SKM-1 treated with dmso at 0.1 percent for 144 hours (cell line): ENCODE measurements around the gene TMEM175.
"Not testable (repeated sequence)": the region's sequence is repeated elsewhere in the genome, so short reads cannot be mapped to it uniquely, and the experiment has no call there.

Experiments used
- DNase-seq: peaks from one replicate; lab custom pipeline; 2025; ENCODE audit not compliant: unreplicated experiment; lab: John Stamatoyannopoulos, UW

TMEM175 gene

DNA sequence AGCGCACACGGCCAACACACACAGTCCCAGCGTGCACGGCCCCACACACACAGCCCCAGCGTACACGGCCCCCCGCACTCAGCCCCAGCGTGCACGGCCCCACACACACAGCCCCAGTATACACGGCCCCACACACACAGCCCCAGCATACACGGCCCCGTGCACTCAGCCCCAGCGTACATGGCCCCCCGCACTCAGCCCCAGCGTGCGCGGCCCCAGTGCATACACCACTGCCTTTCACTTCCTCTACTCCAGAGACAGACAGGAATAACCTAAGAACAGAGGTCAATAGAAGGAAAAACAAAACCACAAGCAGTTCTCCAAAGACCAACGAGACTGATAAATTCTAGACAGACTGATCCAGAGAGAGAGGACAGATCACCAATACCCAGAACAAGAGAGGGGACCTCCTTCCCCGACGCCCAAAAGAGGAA is 17.2 kb upstream of the TMEM175 start:
- DNase-seq = peak; percentile 46

DNA sequence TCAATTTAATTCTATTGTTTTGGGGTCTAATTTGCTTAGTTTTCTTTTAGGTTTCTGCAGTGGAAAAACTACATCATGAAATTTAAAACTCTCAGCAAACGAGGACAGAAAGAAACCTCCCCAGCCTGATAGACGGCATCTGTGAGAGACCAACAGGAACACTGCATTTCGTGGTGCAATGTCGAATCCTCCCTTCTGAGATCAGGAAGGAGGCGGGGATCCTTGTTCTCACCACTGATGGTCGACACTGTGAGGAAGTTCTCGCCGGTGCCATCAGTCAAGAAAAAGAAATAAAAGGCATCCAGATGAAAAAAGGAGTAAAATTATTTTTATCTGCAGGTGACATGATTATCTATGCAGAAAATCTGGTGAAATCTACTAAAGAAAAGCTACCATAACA is 16.7 kb upstream of the TMEM175 start:
- peak; percentile 57 for DNase-seq

DNA sequence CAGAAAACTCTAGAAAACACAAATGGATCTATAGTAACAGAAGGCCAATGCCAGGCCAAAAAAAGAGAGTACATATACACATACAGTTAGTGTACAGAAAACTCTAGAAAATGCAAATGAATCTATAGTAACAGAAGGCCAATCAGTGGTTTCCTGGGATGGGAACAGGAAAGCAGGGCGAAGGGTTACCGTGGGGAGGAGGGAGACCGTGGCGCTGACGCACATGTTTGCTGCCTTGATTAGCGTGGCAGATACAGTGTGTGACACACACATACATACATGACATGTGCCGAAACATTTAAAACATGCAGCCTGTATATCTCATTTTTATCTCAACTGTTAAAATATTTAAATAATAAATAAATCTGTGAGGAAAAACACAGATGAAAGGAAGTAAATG is 14.8 kb upstream of the TMEM175 start:
- DNase-seq = no peak

GRCh38 chr4:917992-918391 is 14.3 kb upstream of the TMEM175 start:
- no peak for DNase-seq

- DNase-seq = not testable (repeated sequence)
Measured at GRCh38 chr4:918591-918990, 13.7 kb upstream of the TMEM175 start.

GRCh38 chr4:919004-919680 is 13.1 kb upstream of the TMEM175 start:
- DNase-seq = not testable (repeated sequence)

- DNase-seq = no peak
Measured at GRCh38 chr4:921830-922331, 10.4 kb upstream of the TMEM175 start.

DNA sequence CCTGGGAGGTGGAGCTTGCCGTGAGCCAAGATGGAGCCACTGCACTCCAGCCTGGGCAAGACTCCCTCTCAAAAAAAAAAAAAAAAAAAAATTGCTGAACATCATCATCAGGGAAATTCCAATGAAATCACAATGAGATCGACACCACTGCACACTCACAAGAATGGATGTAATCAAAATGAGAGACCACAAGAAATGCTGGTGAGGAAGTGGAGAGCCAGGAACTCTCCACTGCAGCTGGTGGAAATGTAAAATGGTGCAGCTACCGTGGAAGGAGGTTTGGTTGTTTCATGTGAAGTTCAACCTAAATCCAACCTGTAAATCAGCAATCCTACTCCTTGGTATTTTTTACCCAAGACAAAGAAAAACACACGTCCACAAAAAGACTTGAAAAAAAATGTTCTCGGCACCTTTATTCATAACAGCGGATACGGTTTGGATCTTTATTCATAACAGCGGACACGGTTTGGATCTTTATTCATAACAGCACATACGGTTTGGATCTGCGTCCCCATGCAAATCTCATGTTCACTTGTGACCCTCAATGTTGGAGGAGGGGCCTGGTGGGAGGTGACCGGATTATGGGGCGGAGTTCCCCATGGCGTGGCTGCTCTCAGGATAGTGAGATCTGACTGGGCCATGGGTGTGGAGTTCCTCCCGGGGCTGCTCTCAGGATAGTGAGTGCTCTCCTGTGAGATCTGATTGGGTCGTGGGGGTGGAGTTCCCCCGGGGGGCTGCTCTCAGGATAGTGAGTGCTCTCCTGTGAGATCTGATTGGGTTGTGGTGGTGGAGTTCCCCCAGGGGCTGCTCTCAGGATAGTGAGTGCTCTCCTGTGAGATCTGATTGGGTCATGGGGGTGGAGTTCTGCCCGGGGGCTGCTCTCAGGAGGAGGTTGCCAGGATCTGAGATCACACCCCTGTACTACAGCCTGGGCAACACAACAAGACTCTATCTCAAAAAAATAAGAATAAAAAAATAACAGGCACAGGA is 7.9 kb upstream of the TMEM175 start:
- DNase-seq = no peak

GRCh38 chr4:925171-925570 is 7.1 kb upstream of the TMEM175 start:
- no peak for DNase-seq

DNA sequence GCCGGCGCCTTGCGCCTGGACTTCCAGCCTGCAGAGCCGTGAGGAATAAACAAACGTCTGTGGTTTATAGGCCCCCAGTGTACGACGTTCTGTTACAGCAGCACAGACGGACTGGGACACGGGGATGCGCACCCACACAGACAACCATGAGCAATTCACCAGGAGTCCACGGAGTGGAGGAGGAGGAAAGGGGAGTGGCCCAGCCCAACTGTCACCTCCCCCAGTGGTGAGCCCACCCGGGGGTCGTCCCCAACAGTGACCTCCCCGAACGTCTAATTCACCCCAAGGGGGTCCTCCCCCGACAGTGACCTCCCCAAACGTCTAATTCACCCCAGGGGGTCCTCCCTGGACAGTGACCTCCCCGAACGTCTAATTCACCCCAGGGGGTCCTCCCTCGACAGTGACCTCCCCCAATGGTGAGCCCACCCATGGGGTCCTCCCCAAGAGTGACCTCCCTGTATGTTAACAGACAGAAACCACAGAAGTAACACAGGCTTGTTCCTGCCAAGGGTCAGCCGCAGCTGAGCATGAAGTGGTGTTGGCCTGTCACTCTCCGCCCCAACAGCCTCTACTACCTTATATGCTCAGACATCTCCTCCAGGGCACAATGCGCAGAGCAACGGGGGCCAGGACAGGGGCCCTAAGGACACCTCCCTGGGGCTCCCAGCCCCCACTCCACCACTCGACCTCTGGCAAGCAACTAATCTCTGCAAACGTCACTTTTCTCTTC is 6.3 kb upstream of the TMEM175 start:
- no peak for DNase-seq

DNA sequence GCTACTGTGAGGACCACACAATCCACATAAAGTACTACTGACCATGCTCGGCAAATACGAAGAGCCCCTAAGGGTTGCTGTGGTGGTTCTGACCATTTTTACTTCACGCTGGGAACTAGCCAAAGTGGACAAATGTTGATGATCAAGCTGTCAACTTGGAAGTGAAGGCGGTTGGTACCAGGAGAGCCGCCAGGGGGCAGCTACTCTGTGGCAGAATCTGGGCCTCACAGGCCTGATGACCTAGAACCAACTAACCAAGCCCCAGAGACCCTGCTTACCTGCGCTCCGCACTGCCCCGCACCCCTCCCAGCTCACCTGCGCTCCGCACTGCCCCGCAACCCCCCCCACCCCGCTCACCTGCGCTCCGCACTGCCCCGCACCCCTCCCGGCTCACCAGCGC is 5.7 kb upstream of the TMEM175 start:
- DNase-seq = no peak

DNA sequence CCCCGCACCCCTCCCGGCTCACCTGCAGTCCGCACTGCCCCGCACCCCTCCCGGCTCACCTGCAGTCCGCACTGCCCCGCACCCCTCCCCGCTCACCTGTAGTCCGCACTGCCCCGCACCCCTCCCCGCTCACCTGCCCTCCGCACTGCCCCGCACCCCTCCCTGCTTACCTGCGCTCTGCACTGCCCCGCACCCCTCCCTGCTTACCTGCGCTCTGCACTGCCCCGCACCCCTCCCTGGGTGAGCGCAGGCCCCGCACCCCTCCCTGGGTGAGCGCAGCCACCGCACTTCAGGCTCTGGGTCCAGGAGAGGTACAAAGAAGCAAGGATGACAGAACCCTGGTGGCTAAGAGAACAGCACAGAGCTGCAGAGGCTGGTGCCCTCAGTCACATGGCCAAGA is 4.7 kb upstream of the TMEM175 start:
- DNase-seq = not testable (repeated sequence)

DNA sequence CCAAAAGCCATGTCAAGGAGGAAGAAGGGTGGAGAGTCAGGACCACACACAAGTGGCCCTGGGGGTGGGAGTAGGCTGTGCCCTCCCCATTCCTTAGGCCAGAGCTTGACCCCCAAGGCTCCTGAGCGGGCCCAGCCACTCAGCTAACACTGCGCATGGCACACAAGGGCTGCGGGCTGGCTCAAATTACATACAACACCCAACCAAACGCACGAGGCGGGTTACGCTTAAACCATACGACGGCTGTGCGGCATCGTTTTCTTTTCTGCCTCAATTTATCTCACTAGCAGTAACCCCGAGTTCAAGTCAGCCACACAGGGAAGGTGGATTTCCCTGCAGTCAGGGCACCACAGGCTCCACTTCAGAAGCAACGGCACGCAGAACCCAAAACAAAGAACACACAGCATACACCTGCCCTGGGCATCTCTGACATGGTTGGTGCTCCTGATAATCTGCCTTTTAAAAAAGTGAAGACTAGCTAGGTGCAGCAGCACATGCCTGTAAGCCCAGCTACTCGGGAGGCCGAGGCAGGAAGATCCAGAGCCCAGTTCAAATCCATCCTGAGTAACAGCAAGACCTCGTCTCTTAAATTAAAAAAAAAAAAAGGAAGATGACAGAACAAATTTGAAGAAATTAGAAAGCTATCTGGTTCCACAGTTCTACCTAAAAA is 3.0 kb upstream of the TMEM175 start:
- no peak for DNase-seq

DNA sequence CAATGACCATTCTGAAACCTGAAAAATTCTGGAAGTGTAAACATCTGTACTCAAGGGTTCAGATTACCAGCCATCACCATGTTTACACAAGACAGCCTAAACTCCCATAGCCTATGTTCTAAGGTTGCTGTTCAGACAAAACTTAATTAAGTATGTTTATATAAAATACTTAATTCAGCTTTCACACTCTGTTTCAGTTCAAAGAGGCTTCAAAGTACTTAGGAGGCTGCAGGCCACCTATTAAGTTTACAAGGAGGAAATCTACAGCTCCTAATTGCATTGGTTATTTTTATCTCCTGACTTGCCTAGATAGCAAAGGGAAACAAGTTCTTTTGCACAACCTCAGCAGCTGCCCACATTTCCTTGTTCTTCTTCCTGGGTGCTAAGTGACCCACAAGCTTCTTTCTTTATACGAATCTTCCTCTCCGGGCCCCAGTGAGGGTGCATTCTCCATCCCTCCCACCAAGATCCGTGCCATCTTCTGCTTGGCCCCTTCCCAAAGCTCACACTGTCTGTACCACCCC is 2.2 kb upstream of the TMEM175 start:
- DNase-seq = peak; percentile 77

GRCh38 chr4:930827-931193 is 1.4 kb upstream of the TMEM175 start:
- no peak for DNase-seq

GRCh38 chr4:931194-931959 is 883 bp upstream of the TMEM175 start:
- no peak for DNase-seq

DNA sequence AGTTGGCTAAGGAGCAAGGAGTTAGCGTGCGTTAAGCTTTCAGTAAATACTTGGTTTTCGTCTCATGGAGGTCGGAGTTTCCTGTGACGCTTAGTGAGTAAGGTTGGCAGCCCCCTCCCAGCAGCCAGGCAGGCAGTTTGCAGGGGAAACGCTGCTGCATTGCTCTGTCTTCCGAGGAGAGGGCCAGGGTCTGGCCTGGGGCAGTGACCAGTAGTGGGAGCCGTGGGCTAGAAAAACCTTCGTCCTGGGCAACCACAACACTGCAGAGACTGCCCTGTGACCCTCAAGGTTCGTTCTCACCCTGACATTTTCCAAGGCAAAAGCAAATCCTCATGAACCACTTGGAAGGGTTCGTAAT is 432 bp downstream of the TMEM175 start:
- no peak for DNase-seq

DNA sequence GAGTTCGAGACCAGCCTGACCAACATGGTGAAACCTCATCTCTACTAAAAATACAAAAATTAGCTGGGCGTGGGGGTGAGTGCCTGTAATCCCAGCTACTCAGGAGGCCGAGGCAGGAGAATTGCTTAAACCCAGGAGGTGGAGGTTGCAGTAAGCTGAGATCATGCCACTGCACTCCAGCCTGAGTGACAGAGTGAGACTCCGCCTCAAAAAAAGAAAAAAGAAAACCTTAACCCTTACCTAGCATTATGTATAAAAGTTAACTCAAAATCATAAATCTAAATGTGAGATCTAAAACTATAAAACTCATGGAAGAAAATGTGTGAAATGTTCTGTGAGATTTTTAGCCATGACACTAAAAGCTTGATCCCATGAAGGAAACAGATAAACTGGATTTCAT is 7.2 kb downstream of the TMEM175 start:
- DNase-seq = not testable (repeated sequence)

DNA sequence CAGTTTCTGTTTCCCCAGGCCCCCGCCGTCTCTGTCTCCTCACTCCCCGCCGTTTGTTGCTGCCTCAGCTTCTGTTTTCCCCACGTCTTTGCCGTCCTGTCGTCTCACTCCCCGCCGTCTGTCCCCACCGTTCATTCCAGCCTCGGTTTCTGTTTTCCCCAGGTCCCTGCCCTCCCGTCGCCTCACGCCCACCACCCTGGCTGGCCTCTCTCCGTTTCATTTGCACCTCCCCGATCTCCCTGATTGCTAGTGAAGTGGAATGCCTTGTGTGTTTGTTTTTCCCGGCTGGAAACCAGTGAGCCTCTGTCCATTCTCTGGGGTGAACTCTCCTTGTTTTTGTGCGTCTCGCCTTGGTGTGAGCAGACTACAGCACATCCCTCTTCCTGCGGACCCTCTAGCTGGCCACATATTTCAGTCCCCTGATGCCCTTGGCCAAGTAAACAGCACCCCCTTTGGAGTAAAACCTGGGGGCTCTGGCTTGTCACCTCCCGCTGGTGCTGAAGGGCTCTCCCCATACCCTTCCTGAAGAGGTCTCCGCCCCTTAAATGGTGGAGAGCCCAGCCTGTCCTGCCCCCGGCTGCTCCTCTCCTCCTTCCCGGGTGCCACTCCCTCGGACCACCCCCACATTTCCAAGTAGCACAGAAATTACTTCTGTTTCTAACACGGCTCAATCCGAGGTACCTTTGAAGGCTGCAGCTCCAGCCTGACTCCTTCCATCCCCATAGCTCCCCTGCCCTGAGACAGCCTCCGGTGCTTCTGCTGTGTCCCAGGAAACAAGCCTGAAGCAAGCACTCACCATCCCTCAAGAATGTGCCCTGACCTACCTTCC is 13.2 kb downstream of the TMEM175 start:
- DNase-seq = no peak
